GM12878 (cell line): Measurements from ENCODE around the gene TTC38. TPM values are rescaled to one million over a fixed set of nuclear protein-coding genes. Genes with fewer than 3 reads are reported as not detected.
A peak's percentile ranks its signal among the peaks of the same experiment; 100 is the strongest.

Source experiments
- ATAC-seq: fragments of 200-7000 bp; cut with Tn5 transposase; 3 replicates; pipeline ENCODE4 v1.9.1; 2020; ENCODE audit warnings: mild to moderate bottlenecking, moderate library complexity
- BruUV-seq: library from RNA; stranded (reverse); fragments of 400-500 nt; replicated peaks from 2 replicates; lab custom pipeline; 2021; lab: Mats Ljungman, UMichigan
- CTCF ChIA-PET: fragments of 300-600 bp; sonication (Branson Sonifier 250); formaldehyde crosslinking; extraction: SDS; loops from one replicate; lab custom pipeline; 2021; ENCODE audit warnings: inconsistent platforms; lab: Yijun Ruan, JAX
- POLR2A ChIA-PET: fragments of 350-600 bp; formaldehyde crosslinking; extraction: SDS; loops from one replicate; lab custom pipeline; 2021; ENCODE audit warnings: inconsistent platforms; lab: Charles Lee
- RAD21 ChIA-PET: fragments of 300-600 bp; sonication (Branson Sonifier 250); formaldehyde crosslinking; loops from one replicate; lab custom pipeline; 2023; ENCODE audit warnings: antibody characterized with exemption; ENCODE audit not compliant: unreplicated experiment; lab: Charles Lee
- SMC1A ChIA-PET: fragments of 300-600 bp; sonication (Branson Sonifier 250); formaldehyde crosslinking; loops from one replicate; lab custom pipeline; 2023; ENCODE audit not compliant: unreplicated experiment, uncharacterized antibody; lab: Charles Lee
- DNase-seq: peaks from one replicate; pipeline ENCODE4 v3.0.0-alpha.2; 2011; ENCODE audit warnings: low read depth, low spot score
- FAIRE-seq: peaks from 3 replicates; lab custom pipeline; 2011; peaks lifted over from hg19 to GRCh38; lab: Jason Lieb, UNC
- H2AFZ ChIP-seq: 2 replicates; pipeline ENCODE4 v1.6.0; 2011; ENCODE audit warnings: low read depth, low read length, control low read depth; ENCODE audit not compliant: control insufficient read depth
- H3K27ac ChIP-seq: 2 replicates; pipeline ENCODE4 v1.5.1; 2011; ENCODE audit warnings: control low read depth; ENCODE audit not compliant: control insufficient read depth, insufficient read depth
- H3K27me3 ChIP-seq, 2 experiments: replicated peaks in 1 of 2; 2 replicates each; pipeline versions ENCODE4 v1.6.0 to v1.6.1; 2011; ENCODE audit warnings: low read length in 1 of 2; ENCODE audit not compliant: control insufficient read depth in 2 of 2, insufficient read depth in 2 of 2
- H3K36me3 ChIP-seq, 2 experiments: 2 replicates each; pipeline ENCODE4 v1.5.1; 2011; ENCODE audit warnings: low read length in 1 of 2; ENCODE audit not compliant: control insufficient read depth in 2 of 2, insufficient read depth in 2 of 2
- H3K4me1 ChIP-seq: 2 replicates; pipeline ENCODE4 v1.6.1; 2011; ENCODE audit warnings: mild to moderate bottlenecking, low read length, moderate library complexity, mixed read lengths; ENCODE audit not compliant: control insufficient read depth, insufficient read depth
- H3K4me2 ChIP-seq: 2 replicates; pipeline ENCODE4 v1.6.0; 2011; ENCODE audit warnings: control low read depth; ENCODE audit not compliant: control insufficient read depth, insufficient read depth
- H3K4me3 ChIP-seq: fragments of 200-600 bp; sonication (generic); 2 replicates; pipeline ENCODE4 v1.5.1; 2016
- H3K79me2 ChIP-seq: 2 replicates; pipeline ENCODE4 v1.6.0; 2011; ENCODE audit warnings: low read length; ENCODE audit not compliant: control insufficient read depth, insufficient read depth
- H3K9ac ChIP-seq: 2 replicates; pipeline ENCODE4 v1.8.0; 2011; ENCODE audit warnings: low read length, control low read depth, mixed read lengths; ENCODE audit not compliant: control insufficient read depth, insufficient read depth
- H3K9me3 ChIP-seq: replicated peaks from 3 replicates; pipeline ENCODE4 v1.5.1; 2011; ENCODE audit warnings: mild to moderate bottlenecking, low read length; ENCODE audit not compliant: control insufficient read depth, insufficient read depth
- H4K20me1 ChIP-seq: 2 replicates; pipeline ENCODE4 v1.6.0; 2011; ENCODE audit not compliant: control insufficient read depth, insufficient read depth
- ASH2L ChIP-seq: fragments of 300-600, 200-600 bp; sonication (generic); IDR thresholded peaks from 2 replicates; pipeline ENCODE4 v1.6.1; 2017; ENCODE audit warnings: low read depth, mild to moderate bottlenecking, borderline replicate concordance
- CBFB ChIP-seq: IDR thresholded peaks from 2 replicates; pipeline ENCODE4 v1.6.1; 2016; ENCODE audit warnings: antibody characterized with exemption, low read depth
- CREB1 ChIP-seq: IDR thresholded peaks from 2 replicates; pipeline ENCODE4 v1.6.1; 2012; ENCODE audit warnings: low read depth, mild to moderate bottlenecking, inconsistent platforms
- CREM ChIP-seq: IDR thresholded peaks from 2 replicates; pipeline ENCODE4 v1.6.1; 2014; ENCODE audit warnings: antibody characterized with exemption, low read depth
- MXI1 ChIP-seq: fragments of 150-350 bp; IDR thresholded peaks from 2 replicates; pipeline ENCODE4 v1.6.1; 2011; ENCODE audit warnings: low read depth, mild to moderate bottlenecking, inconsistent platforms, low read length, improper control_type of control experiment
- PAX8 ChIP-seq: fragments of 450-650 bp; IDR thresholded peaks from 2 replicates; pipeline ENCODE4 v1.6.1; 2017; ENCODE audit warnings: mild to moderate bottlenecking, moderate library complexity
- RCOR1 ChIP-seq: conservative IDR thresholded peaks from 2 replicates; pipeline ENCODE4 v1.6.1; 2012; ENCODE audit warnings: low read depth, low read length, improper control_type of control experiment
- SIX5 ChIP-seq: IDR thresholded peaks from 2 replicates; pipeline ENCODE4 v1.6.1; 2011; ENCODE audit warnings: mild to moderate bottlenecking, low read depth, low read length, moderate library complexity; ENCODE audit not compliant: severe bottlenecking
- SMC3 ChIP-seq: IDR thresholded peaks from 2 replicates; pipeline ENCODE4 v1.6.1; 2011; ENCODE audit warnings: low read length, improper control_type of control experiment, borderline replicate concordance
- SREBF2 ChIP-seq: IDR thresholded peaks from 2 replicates; pipeline ENCODE4 v1.6.1; 2012; ENCODE audit warnings: mild to moderate bottlenecking, low read length
- ZBTB40 ChIP-seq: fragments of 450-650 bp; IDR thresholded peaks from 2 replicates; pipeline ENCODE4 v1.6.1; 2016; ENCODE audit warnings: mild to moderate bottlenecking, moderate library complexity, borderline replicate concordance
- WGBS: methylation state at CpG from one replicate; pipeline ENCODE4 v1.1.6; 2016; ENCODE audit warnings: low lambda C conversion rate; ENCODE audit not compliant: insufficient replicate concordance, insufficient coverage; ENCODE audit errors: missing lambda C conversion rate; 5-methylcytosine and 5-hydroxymethylcytosine counted together
- in situ Hi-C: fragments of 300-500 bp; cut with MboI; formaldehyde crosslinking; loops from 9 replicates; pipeline ENCODE4 v1.14.3; 2018; ENCODE audit warnings: mixed read lengths
- intact Hi-C: fragments of 100-400 bp; cut with micrococcal nuclease; formaldehyde crosslinking; loops from one replicate; pipeline ENCODE4 v1.14.2; 2022; ENCODE audit not compliant: unreplicated experiment
- polyA plus RNA-seq, 11 experiments: library from polyadenylated mRNA; depleted of rRNA in 4 of 11; unstranded in 6 of 11; stranded (reverse) in 5 of 11; fragments of >200 nt; fragmentation: Nextera tagmentation in 4 of 11; fragmentation: Illumina TruSeq in 1 of 11; extraction: Ambion mirVana in 4 of 11; extraction: Trizol in 1 of 11; gene quantifications; 1 replicate in 1 of 11; 2 replicates in 10 of 11; pipeline versions ENCODE4 v1.2.1 to v1.2.3, GENCODE V29; 2011 to 2016; ENCODE audit warnings: inconsistent platforms in 2 of 11, missing spikeins in 2 of 11, low read depth in 1 of 11
- total RNA-seq, 4 experiments: library from RNA; depleted of rRNA in 3 of 4; stranded (reverse); fragments of >200 nt in 3 of 4; fragmentation: Illumina TruSeq in 1 of 4; extraction: Trizol in 1 of 4; gene quantifications; 2 replicates each; pipeline versions ENCODE4 v1.2.1 to v1.2.3, GENCODE V29; 2013 to 2021

TTC38 gene
- total and polyA plus RNA-seq, 10 of the 15 experiments (the other 5 are each of a cell fraction or from before 2014, with no cell fraction given) = 0.58 to 39.9 (median 13.0) TPM

- Histone ChIP-seq H3K9ac (no peak overlapping the region), H3K4me2 (peak overlapping the region; percentile 63), H3K9me3 (no peaks in the 10 kb centered on the region), H3K27ac (no peak overlapping the region), H3K36me3 (peaks cover 5 to 16% of the 10 kb centered on the region in 2 experiments), H3K79me2 (peaks cover 44% of the 10 kb centered on the region), H3K4me1 (peaks cover 16% of the 10 kb centered on the region), H4K20me1 (no peaks in the 10 kb centered on the region), H2AFZ (no peak overlapping the region), H3K4me3 (no peak overlapping the region), H3K27me3 (no peaks in the 10 kb centered on the region)
- intact Hi-C loops = loop anchor here (5.0 kb wide), 2 partner anchors 47 to 177 kb away; partner anchors contain the start of gene CDPF1
- in situ Hi-C loops = no loop called here
- BruUV-seq = no TSS peak
- ChIA-PET POLR2A (interaction anchor here (0.8 to 1.0 kb wide), 2 partner anchors 14 to 37 kb away, joined by 4 to 5 read pairs; no protein-coding TSS in a partner anchor), CTCF (interaction anchor here (1.2 kb wide), 1 partner anchor 69 kb away, joined by 3 read pairs; no protein-coding TSS in a partner anchor), SMC1A (no interaction called here), RAD21 (no interaction called here)
- TF ChIP-seq PAX8 (no peak), SMC3 (no peak), CREM (no peak), CREB1 (no peak), SIX5 (no peak)
- no peak for DNase-seq
- FAIRE-seq = no peak
- over 99% methylated on average over 13 of the region's 13 CpGs for WGBS
- ATAC-seq = no peak
These were observed 31.3 kb downstream of the TTC38 start for GRCh38 chr22:46299101-46299500.

GRCh38 chr22:46300491-46300890 is 32.7 kb downstream of the TTC38 start:
- ChIA-PET SMC1A (no interaction called here), CTCF (no interaction called here), POLR2A (no interaction called here), RAD21 (no interaction called here)
- Histone ChIP-seq H3K79me2 (peaks cover 51% of the 10 kb centered on the region), H3K4me1 (peaks cover 15% of the 10 kb centered on the region), H3K9ac (no peak overlapping the region), H4K20me1 (no peaks in the 10 kb centered on the region), H3K4me3 (no peak overlapping the region), H3K36me3 (peaks cover 5 to 16% of the 10 kb centered on the region in 2 experiments), H3K27ac (no peak overlapping the region), H3K27me3 (no peaks in the 10 kb centered on the region), H3K9me3 (no peaks in the 10 kb centered on the region), H3K4me2 (no peak overlapping the region), H2AFZ (no peak overlapping the region)
- ATAC-seq (no peak), FAIRE-seq (no peak), DNase-seq (no peak)
- no TSS peak for BruUV-seq
- WGBS = 97% methylated on average over 7 of the region's 7 CpGs
- in situ Hi-C loops = no loop called here
- TF ChIP-seq ASH2L (no peak), MXI1 (no peak), SREBF2 (no peak), RCOR1 (no peak), CBFB (no peak), ZBTB40 (no peak)
- intact Hi-C loops = no loop called here
